ENCODE results near the gene TSPAN17.

GRCh38 chr5:176633598-176633997 lies 13.7 kb upstream of the TSPAN17 start:
- no peak for TF ChIP-seq TCF7L2 (IDR thresholded peaks at IDR 0.05; ENCODE audit: borderline replicate concordance, extremely low read depth, insufficient read depth, insufficient read length)
- no peak for TF ChIP-seq CTCF (IDR thresholded peaks at IDR 0.05 in 2 of 3, conservative IDR thresholded peaks at IDR 0.05 in 1 of 3; ENCODE audit: borderline replicate concordance in 1 of 3, insufficient read depth in 1 of 3, low read depth in 2 of 3, low read length in 2 of 3)
- TF ChIP-seq POLR2A (IDR thresholded peaks at IDR 0.05; ENCODE audit: borderline replicate concordance, extremely low read depth, insufficient read depth, insufficient read length), result no peak
- no peak for TF ChIP-seq JUND (IDR thresholded peaks at IDR 0.05)
- no peak for TF ChIP-seq CEBPB (IDR thresholded peaks at IDR 0.05; ENCODE audit: low read depth)

All from HCT116 (cell line).